Uterus (tissue), 4 donors: Measurements from ENCODE around the gene IRGC. TPM values are rescaled to one million over a fixed set of nuclear protein-coding genes. Genes with fewer than 3 reads are reported as not detected.
A peak's percentile ranks its signal among the peaks of the same experiment; 100 is the strongest.

Source experiments
- DNase-seq, 2 donors: peaks; one replicate each; pipeline ENCODE4 v3.0.0-alpha.2; 2019 to 2020
- H3K27ac ChIP-seq, 2 donors: fragments of 200-600 bp; sonication (generic); 1 replicate in 1 of 2; 2 replicates in 1 of 2; pipeline ENCODE4 v1.5.1; 2016 to 2018
- H3K27me3 ChIP-seq, 2 donors: fragments of 200-600 bp; sonication (generic); one replicate each; pipeline ENCODE4 v1.5.1; 2018 to 2019; ENCODE audit warnings: control low read depth in 1 of 2
- H3K36me3 ChIP-seq, 2 donors: fragments of 200-600 bp; sonication (generic); one replicate each; pipeline ENCODE4 v1.5.1; 2019; ENCODE audit warnings: control low read depth in 1 of 2
- H3K4me1 ChIP-seq, 2 donors: fragments of 200-600 bp; sonication (generic); one replicate each; pipeline ENCODE4 v1.5.1; 2018 to 2019; ENCODE audit warnings: control low read depth in 1 of 2
- H3K4me3 ChIP-seq, 2 donors: fragments of 200-600 bp; sonication (generic); 1 replicate in 1 of 2; 2 replicates in 1 of 2; pipeline ENCODE4 v1.5.1; 2018 to 2019; ENCODE audit warnings: mild to moderate bottlenecking in 1 of 2
- H3K9me3 ChIP-seq, 2 donors: fragments of 200-600 bp; sonication (generic); one replicate each; pipeline ENCODE4 v1.5.1; 2019; ENCODE audit warnings: control low read depth in 1 of 2
- CTCF ChIP-seq, 4 experiments: fragments of 200-600 bp in 2 of 4; fragments of 450-650 bp in 2 of 4; sonication (generic) in 2 of 4; IDR thresholded peaks; one replicate each; pipeline ENCODE4 v1.5.1; 2016 to 2019; ENCODE audit warnings: antibody characterized with exemption in 4 of 4, mild to moderate bottlenecking in 2 of 4, moderate library complexity in 1 of 4
- POLR2A ChIP-seq, 2 donors: fragments of 450-650 bp; IDR thresholded peaks; one replicate each; pipeline ENCODE4 v1.6.1; 2016; ENCODE audit warnings: antibody characterized with exemption in 2 of 2, mild to moderate bottlenecking in 1 of 2, moderate library complexity in 1 of 2
- intact Hi-C: fragments of 100-400 bp; cut with DNase I; formaldehyde crosslinking; loops from one replicate; pipeline ENCODE4 v1.15.1; 2023; ENCODE audit warnings: low total_unique reads
- total RNA-seq, 4 donors: library from RNA; depleted of rRNA in 3 of 4; stranded (reverse); fragments of >200 nt in 3 of 4; gene quantifications; one replicate each; pipeline versions ENCODE4 v1.1.0 to v1.2.4, GENCODE V29; 2014 to 2023
- donor health status: DM: yes; HTN: yes; CAD: no.

IRGC gene
- total RNA-seq, 4 donors from 2014 or later, result not detected

GRCh38 chr19:43735957-43736356 is 20.1 kb downstream of the IRGC start:
- Histone ChIP-seq H3K9me3 (no peaks in the 10 kb centered on the region), H3K4me1 (no peaks in the 10 kb centered on the region), H3K27ac (no peak overlapping the region), H3K36me3 (no peaks in the 10 kb centered on the region), H3K27me3 (no peaks in the 10 kb centered on the region), H3K4me3 (no peak overlapping the region)
- no peak for DNase-seq
- intact Hi-C loops, result no loop called here
- no peak for TF ChIP-seq CTCF (IDR thresholded peaks at IDR 0.05)
- no peak for TF ChIP-seq POLR2A (IDR thresholded peaks at IDR 0.05)

- Histone ChIP-seq H3K4me1 (no peaks in the 10 kb centered on the region), H3K9me3 (no peaks in the 10 kb centered on the region), H3K36me3 (no peaks in the 10 kb centered on the region), H3K27ac (no peak overlapping the region), H3K4me3 (no peak overlapping the region), H3K27me3 (no peaks in the 10 kb centered on the region)
- intact Hi-C loops, result no loop called here
- TF ChIP-seq POLR2A (IDR thresholded peaks at IDR 0.05) (no peak), CTCF (IDR thresholded peaks at IDR 0.05) (no peak)
- no peak for DNase-seq
Measured at GRCh38 chr19:43738780-43739211, 22.9 kb downstream of the IRGC start.

GRCh38 chr19:43739439-43740235 is 23.8 kb downstream of the IRGC start:
- Histone ChIP-seq H3K27me3 (no peaks in the 10 kb centered on the region), H3K9me3 (no peaks in the 10 kb centered on the region), H3K27ac (peak overlapping the region in 1 of 2 donors; percentile 8), H3K4me3 (no peak overlapping the region), H3K36me3 (no peaks in the 10 kb centered on the region), H3K4me1 (no peaks in the 10 kb centered on the region)
- intact Hi-C loops, result no loop called here
- TF ChIP-seq CTCF (IDR thresholded peaks at IDR 0.05), result no peak
- TF ChIP-seq POLR2A (IDR thresholded peaks at IDR 0.05), result no peak
- DNase-seq, result no peak

- no peak for TF ChIP-seq CTCF (IDR thresholded peaks at IDR 0.05)
- no peak for DNase-seq
- intact Hi-C loops, result no loop called here
- Histone ChIP-seq H3K4me1 (no peaks in the 10 kb centered on the region), H3K27me3 (no peaks in the 10 kb centered on the region), H3K27ac (no peak overlapping the region), H3K36me3 (no peaks in the 10 kb centered on the region), H3K9me3 (no peaks in the 10 kb centered on the region), H3K4me3 (no peak overlapping the region)
Measured at GRCh38 chr19:43741075-43741825, 25.4 kb downstream of the IRGC start.

GRCh38 chr19:43743059-43743458 is 27.2 kb downstream of the IRGC start:
- intact Hi-C loops, result no loop called here
- Histone ChIP-seq H3K4me3 (no peak overlapping the region), H3K27ac (no peak overlapping the region), H3K4me1 (no peaks in the 10 kb centered on the region), H3K36me3 (no peaks in the 10 kb centered on the region), H3K27me3 (no peaks in the 10 kb centered on the region), H3K9me3 (no peaks in the 10 kb centered on the region)
- TF ChIP-seq POLR2A (IDR thresholded peaks at IDR 0.05) (no peak), CTCF (IDR thresholded peaks at IDR 0.05) (no peak)
- no peak for DNase-seq
